Kidney (tissue), 14 donors: ENCODE data around the gene KCNJ14. TPM values are rescaled to one million over a fixed set of nuclear protein-coding genes. Genes with fewer than 3 reads are reported as not detected.

Source experiments
- DNase-seq, 5 donors: peaks; one replicate each; pipeline ENCODE4 v3.0.0-alpha.2; 2013 to 2020
- FAIRE-seq: peaks from 2 replicates; lab custom pipeline; 2012; peaks lifted over from hg19 to GRCh38; lab: Jason Lieb, UNC
- H3K27ac ChIP-seq, 2 donors: one replicate each; pipeline ENCODE4 v1.7.0; 2013; ENCODE audit warnings: low read depth in 2 of 2, low read length in 2 of 2, inconsistent platforms in 1 of 2
- H3K27me3 ChIP-seq: one replicate; pipeline ENCODE4 v1.7.1; 2013; ENCODE audit warnings: low read length, inconsistent platforms; ENCODE audit not compliant: control insufficient read depth, insufficient read depth
- H3K36me3 ChIP-seq, 3 donors: one replicate each; pipeline versions ENCODE4 v1.7.0 to v1.7.1; 2013; ENCODE audit warnings: low read length in 3 of 3, control low read depth in 1 of 3, inconsistent platforms in 1 of 3; ENCODE audit not compliant: insufficient read depth in 3 of 3, control insufficient read depth in 2 of 3
- H3K4me1 ChIP-seq, 3 donors: one replicate each; pipeline versions ENCODE4 v1.7.0 to v1.7.1; 2013; ENCODE audit warnings: low read length in 3 of 3, inconsistent platforms in 1 of 3, low read depth in 1 of 3; ENCODE audit not compliant: control insufficient read depth in 2 of 3, insufficient read depth in 2 of 3
- H3K4me3 ChIP-seq, 3 donors: one replicate each; pipeline versions ENCODE4 v1.7.0 to v1.8.1; 2013; ENCODE audit warnings: low read length in 3 of 3, control low read depth in 1 of 3, inconsistent platforms in 1 of 3
- H3K9ac ChIP-seq, 3 donors: one replicate each; pipeline versions ENCODE4 v1.7.0 to v1.7.1; 2013; ENCODE audit warnings: low read length in 3 of 3, control low read depth in 1 of 3, inconsistent platforms in 1 of 3
- H3K9me3 ChIP-seq, 3 donors: one replicate each; pipeline versions ENCODE4 v1.7.0 to v1.7.1; 2013; ENCODE audit warnings: low read length in 3 of 3, control low read depth in 1 of 3, inconsistent platforms in 1 of 3; ENCODE audit not compliant: control insufficient read depth in 2 of 3, insufficient read depth in 1 of 3
- intact Hi-C: fragments of 100-400 bp; cut with DNase I; formaldehyde crosslinking; loops from one replicate; pipeline ENCODE4 v1.11.1; 2022
- polyA plus RNA-seq: library from polyadenylated mRNA; stranded (reverse); fragments of 350-450 nt; fragmentation: Illumina TruSeq; extraction: RNeasy Lipid Tissue Mini Kit (QIAGEN cat#74804); gene quantifications from one replicate; pipeline ENCODE4 v1.2.3, GENCODE V29; 2014; ENCODE audit warnings: low read depth, low replicate concordance; ENCODE audit not compliant: insufficient read depth
- total RNA-seq: library from RNA; stranded (reverse); fragmentation: NEBNext Ultra II Directional; extraction: Animal tissue kit (Norgen Biotek cat#: 25700); gene quantifications from one replicate; pipeline ENCODE4 v1.2.1, GENCODE V29; 2021
- TF ChIP-seq, protein P1 (sequence below): IDR thresholded peaks from 3 replicates; pipeline ENCODE4 v1.5.1; 2012; ENCODE audit warnings: mild to moderate bottlenecking, moderate library complexity, borderline replicate concordance; ENCODE audit not compliant: insufficient read depth; ENCODE audit errors: extremely low read depth
- donor health status: control.
- donor health status: control.
- donor health status: control.
- donor health status: control.
- donor health status: control.
- donor health status: DM: yes; HTN: yes; CAD: no.
- donor health status: Normal renal cell carcinoma (clear cell type).

The KCNJ14 gene
- total and polyA plus RNA-seq, 2 donors from 2014 or later: 0.28 to 1.0 TPM

- peaks cover 2 to 23% (median 14%) of the 10 kb centered on the region in 3 donors for H3K36me3 ChIP-seq
- intact Hi-C loops: no loop called here
- DNase-seq: no peak
- H3K9ac ChIP-seq: no peak overlapping the region
- H3K4me1 ChIP-seq: no peaks in the 10 kb centered on the region
- H3K27ac ChIP-seq: no peak overlapping the region
- H3K4me3 ChIP-seq: no peak overlapping the region
- H3K9me3 ChIP-seq: no peaks in the 10 kb centered on the region
- no peak for FAIRE-seq
- TF ChIP-seq, protein P1, sequence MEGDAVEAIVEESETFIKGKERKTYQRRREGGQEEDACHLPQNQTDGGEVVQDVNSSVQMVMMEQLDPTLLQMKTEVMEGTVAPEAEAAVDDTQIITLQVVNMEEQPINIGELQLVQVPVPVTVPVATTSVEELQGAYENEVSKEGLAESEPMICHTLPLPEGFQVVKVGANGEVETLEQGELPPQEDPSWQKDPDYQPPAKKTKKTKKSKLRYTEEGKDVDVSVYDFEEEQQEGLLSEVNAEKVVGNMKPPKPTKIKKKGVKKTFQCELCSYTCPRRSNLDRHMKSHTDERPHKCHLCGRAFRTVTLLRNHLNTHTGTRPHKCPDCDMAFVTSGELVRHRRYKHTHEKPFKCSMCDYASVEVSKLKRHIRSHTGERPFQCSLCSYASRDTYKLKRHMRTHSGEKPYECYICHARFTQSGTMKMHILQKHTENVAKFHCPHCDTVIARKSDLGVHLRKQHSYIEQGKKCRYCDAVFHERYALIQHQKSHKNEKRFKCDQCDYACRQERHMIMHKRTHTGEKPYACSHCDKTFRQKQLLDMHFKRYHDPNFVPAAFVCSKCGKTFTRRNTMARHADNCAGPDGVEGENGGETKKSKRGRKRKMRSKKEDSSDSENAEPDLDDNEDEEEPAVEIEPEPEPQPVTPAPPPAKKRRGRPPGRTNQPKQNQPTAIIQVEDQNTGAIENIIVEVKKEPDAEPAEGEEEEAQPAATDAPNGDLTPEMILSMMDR: no peak
- no peaks in the 10 kb centered on the region for H3K27me3 ChIP-seq
Observed at GRCh38 chr19:48452289-48453190, 2.8 kb upstream of the KCNJ14 start.

DNA sequence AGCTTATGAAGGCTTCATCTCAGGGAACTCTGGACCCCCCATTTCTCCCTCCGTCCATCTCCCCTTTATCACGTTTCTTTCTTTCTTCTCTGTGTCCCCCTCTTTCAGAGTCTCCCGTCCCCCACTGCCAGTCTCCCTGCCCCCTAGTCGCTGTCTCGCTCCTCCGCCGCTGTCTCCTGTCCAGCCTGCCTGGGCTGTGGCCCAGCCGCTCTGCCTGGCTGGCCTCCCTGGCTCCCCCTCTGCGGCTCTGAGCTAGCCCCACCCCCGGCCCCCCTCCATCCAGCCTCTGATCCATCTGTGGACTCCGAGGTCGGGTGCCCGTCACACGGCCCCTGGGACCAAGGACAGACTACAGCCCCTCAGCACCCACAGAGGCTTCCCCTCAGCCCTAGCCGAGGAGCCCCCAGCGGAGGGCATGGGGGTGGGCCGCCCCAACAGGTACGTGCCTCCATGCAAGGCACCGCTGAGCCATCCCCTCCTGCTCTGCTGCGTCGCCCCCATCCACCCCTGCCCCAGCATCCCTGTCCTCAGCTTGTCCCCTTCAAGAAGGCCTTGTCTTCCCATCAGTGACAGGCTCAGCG lies 1.1 kb upstream of the KCNJ14 start:
- Histone ChIP-seq H3K27ac (no peak overlapping the region), H3K27me3 (no peaks in the 10 kb centered on the region), H3K4me3 (no peak overlapping the region), H3K4me1 (no peaks in the 10 kb centered on the region), H3K9ac (no peak overlapping the region), H3K36me3 (peaks cover 0 to 16% (median 10%) of the 10 kb centered on the region in 3 donors), H3K9me3 (no peaks in the 10 kb centered on the region)
- DNase-seq (no peak), FAIRE-seq (no peak)
- intact Hi-C loops: no loop called here
- TF ChIP-seq, protein P1: no peak

DNA sequence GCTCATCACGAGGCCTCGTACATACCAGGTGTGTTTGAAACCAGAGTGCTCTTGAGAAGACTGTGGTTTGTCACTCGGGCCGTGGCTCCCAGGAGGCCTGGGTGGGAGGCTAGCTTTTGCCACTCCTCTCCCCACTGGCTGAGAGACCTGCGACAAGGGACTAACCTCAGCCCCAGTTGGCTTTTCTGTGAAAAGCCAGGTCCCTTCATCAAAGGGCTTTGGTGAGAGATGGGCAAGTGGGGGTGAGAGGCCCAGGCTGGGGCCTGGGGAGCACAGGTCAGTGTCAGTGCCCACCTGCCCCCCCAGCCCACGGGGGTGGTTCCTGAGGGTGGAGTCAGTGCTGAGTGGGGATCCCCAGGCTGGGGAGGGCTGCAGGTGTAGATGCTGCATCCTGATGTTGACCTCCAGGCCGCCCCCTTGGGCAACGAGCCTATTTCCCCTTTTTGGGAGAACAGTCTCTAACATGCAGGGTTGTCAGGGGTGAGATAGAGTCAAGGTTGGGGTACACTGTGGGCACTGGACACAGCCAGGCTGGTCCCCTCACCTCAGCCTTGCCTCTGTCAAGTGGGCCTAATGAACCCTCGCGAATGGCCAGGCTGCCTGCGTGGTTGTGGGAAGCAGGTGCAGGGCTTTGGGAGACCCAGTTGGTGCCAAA lies 661 bp downstream of the KCNJ14 start:
- TF ChIP-seq, protein P1: no peak

More for the DNA sequence above, 661 bp downstream of the KCNJ14 start:
- Histone ChIP-seq H3K9me3 (no peaks in the 10 kb centered on the region), H3K4me1 (no peaks in the 10 kb centered on the region), H3K4me3 (no peak overlapping the region), H3K27me3 (no peaks in the 10 kb centered on the region), H3K36me3 (peaks cover 0 to 7% (median 7%) of the 10 kb centered on the region in 3 donors), H3K9ac (no peak overlapping the region), H3K27ac (no peak overlapping the region)
- FAIRE-seq (no peak), DNase-seq (no peak)
- intact Hi-C loops: no loop called here
